Measurements from ENCODE around the gene MC1R.

DNA sequence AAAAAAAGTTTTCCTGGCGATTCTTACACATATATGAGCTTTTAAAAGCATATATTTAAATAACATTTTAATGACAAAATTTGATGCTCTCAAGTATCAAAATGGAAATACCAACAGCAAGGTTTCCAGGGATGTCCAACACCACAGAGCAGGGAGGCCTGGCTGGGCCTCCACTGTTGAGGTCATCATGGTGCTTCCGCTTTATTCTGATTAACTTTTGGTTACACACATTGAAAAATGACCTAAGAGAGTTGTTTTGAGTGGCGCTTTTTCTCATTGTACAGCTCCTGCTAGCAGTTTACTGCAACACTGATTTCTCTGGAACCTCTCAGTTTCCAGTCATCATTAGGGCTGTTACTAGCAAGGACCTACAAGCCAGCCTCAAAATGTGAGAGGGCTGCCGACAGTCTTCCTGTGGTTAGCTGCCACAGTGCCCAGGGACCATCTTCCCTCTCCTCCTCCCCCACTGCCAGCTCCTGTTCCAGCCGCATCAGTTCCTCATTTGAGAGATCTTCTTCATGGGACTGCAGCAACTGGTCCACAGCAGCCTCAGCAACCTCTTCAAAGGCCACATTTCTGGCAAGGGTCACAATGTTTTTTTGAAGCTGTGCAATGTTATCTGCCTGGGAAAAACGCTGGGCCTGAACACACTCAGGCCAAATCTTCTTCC is 51.2 kb downstream of the MC1R start:
- TF ChIP-seq, protein P1, sequence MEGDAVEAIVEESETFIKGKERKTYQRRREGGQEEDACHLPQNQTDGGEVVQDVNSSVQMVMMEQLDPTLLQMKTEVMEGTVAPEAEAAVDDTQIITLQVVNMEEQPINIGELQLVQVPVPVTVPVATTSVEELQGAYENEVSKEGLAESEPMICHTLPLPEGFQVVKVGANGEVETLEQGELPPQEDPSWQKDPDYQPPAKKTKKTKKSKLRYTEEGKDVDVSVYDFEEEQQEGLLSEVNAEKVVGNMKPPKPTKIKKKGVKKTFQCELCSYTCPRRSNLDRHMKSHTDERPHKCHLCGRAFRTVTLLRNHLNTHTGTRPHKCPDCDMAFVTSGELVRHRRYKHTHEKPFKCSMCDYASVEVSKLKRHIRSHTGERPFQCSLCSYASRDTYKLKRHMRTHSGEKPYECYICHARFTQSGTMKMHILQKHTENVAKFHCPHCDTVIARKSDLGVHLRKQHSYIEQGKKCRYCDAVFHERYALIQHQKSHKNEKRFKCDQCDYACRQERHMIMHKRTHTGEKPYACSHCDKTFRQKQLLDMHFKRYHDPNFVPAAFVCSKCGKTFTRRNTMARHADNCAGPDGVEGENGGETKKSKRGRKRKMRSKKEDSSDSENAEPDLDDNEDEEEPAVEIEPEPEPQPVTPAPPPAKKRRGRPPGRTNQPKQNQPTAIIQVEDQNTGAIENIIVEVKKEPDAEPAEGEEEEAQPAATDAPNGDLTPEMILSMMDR (conservative IDR thresholded peaks at IDR 0.05; ENCODE audit: low read depth in 2 of 2), result no peak
- no peak for TF ChIP-seq POLR2AphosphoS5 (IDR thresholded peaks at IDR 0.05; ENCODE audit: low read depth)
- TF ChIP-seq EZH2 (IDR thresholded peaks at IDR 0.05; ENCODE audit: low read depth, unreplicated experiment), result no peak
- no peak for TF ChIP-seq JUNB (IDR thresholded peaks at IDR 0.05; ENCODE audit: unreplicated experiment)
- TF ChIP-seq CREB1 (CRISPR knock-in tag; IDR thresholded peaks at IDR 0.05; ENCODE audit: low read depth), result no peak
- no peak for TF ChIP-seq EZH2phosphoT487 (IDR thresholded peaks at IDR 0.05; ENCODE audit: unreplicated experiment)
- TF ChIP-seq, protein P2, sequence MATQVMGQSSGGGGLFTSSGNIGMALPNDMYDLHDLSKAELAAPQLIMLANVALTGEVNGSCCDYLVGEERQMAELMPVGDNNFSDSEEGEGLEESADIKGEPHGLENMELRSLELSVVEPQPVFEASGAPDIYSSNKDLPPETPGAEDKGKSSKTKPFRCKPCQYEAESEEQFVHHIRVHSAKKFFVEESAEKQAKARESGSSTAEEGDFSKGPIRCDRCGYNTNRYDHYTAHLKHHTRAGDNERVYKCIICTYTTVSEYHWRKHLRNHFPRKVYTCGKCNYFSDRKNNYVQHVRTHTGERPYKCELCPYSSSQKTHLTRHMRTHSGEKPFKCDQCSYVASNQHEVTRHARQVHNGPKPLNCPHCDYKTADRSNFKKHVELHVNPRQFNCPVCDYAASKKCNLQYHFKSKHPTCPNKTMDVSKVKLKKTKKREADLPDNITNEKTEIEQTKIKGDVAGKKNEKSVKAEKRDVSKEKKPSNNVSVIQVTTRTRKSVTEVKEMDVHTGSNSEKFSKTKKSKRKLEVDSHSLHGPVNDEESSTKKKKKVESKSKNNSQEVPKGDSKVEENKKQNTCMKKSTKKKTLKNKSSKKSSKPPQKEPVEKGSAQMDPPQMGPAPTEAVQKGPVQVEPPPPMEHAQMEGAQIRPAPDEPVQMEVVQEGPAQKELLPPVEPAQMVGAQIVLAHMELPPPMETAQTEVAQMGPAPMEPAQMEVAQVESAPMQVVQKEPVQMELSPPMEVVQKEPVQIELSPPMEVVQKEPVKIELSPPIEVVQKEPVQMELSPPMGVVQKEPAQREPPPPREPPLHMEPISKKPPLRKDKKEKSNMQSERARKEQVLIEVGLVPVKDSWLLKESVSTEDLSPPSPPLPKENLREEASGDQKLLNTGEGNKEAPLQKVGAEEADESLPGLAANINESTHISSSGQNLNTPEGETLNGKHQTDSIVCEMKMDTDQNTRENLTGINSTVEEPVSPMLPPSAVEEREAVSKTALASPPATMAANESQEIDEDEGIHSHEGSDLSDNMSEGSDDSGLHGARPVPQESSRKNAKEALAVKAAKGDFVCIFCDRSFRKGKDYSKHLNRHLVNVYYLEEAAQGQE (IDR thresholded peaks at IDR 0.05; ENCODE audit: unreplicated experiment), result no peak

All from GM23338 (cell line).